ENCODE results near the gene BICC1.

The BICC1 gene, protein sequence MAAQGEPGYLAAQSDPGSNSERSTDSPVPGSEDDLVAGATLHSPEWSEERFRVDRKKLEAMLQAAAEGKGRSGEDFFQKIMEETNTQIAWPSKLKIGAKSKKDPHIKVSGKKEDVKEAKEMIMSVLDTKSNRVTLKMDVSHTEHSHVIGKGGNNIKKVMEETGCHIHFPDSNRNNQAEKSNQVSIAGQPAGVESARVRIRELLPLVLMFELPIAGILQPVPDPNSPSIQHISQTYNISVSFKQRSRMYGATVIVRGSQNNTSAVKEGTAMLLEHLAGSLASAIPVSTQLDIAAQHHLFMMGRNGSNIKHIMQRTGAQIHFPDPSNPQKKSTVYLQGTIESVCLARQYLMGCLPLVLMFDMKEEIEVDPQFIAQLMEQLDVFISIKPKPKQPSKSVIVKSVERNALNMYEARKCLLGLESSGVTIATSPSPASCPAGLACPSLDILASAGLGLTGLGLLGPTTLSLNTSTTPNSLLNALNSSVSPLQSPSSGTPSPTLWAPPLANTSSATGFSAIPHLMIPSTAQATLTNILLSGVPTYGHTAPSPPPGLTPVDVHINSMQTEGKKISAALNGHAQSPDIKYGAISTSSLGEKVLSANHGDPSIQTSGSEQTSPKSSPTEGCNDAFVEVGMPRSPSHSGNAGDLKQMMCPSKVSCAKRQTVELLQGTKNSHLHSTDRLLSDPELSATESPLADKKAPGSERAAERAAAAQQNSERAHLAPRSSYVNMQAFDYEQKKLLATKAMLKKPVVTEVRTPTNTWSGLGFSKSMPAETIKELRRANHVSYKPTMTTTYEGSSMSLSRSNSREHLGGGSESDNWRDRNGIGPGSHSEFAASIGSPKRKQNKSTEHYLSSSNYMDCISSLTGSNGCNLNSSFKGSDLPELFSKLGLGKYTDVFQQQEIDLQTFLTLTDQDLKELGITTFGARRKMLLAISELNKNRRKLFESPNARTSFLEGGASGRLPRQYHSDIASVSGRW

GRCh38 chr10:58512491-58513187 lies at the start of gene BICC1:
BICC1 (plus strand) TSS chr10:58512872; CDS start chr10:58513144, 272 bp downstream.
- no peak for DNase-seq (ENCODE audit: low read depth in 4 of 4, low spot score in 1 of 4)

- no peak for DNase-seq (ENCODE audit: low read depth in 4 of 4, low spot score in 1 of 4)
Measured at GRCh38 chr10:58464956-58465355, 47.7 kb upstream of the BICC1 start.

DNA sequence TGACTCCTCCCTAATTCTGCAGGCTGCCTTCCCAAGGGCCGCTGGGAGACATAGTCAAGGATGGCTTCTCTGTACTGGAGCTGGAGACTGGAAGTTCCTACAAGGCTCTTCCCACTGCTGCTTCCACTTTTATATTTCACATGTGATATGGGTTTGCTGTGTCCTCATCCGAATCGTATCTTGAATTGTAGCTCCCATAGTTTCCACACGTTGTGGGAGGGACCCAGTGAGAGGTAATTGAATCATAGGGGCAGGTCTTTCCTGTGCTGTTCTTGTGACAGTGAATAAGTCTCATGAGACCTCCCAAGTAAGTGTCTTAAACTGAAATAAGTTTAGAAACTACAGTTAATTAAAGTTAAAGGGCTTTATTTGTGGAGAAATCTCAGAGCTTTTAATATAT lies 47.0 kb upstream of the BICC1 start:
- DNase-seq (ENCODE audit: low read depth in 4 of 4, low spot score in 1 of 4): no peak

- DNase-seq (ENCODE audit: low read depth in 4 of 4, low spot score in 1 of 4): no peak
Measured at GRCh38 chr10:58467931-58468635, 44.6 kb upstream of the BICC1 start.

DNA sequence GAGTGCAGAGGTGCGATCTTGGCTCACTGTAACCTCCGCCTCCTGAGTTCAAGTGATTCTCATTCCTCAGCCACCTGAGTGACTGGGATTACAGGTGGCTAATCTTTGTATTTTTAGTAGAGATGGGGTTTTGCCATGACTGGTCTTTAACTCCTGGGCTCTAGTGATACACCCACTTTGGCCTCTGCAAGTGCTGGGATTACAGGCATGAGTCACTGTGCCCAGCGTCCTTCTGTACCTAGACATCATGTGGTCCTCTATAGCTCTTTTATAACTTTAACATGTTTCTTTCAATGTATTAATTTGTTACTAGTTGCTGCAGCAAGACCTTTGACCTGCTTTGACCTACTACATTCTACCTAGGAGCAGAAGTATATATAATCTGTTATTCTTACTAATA lies 38.7 kb upstream of the BICC1 start:
- no peak for DNase-seq (ENCODE audit: low read depth in 4 of 4, low spot score in 1 of 4)

DNA sequence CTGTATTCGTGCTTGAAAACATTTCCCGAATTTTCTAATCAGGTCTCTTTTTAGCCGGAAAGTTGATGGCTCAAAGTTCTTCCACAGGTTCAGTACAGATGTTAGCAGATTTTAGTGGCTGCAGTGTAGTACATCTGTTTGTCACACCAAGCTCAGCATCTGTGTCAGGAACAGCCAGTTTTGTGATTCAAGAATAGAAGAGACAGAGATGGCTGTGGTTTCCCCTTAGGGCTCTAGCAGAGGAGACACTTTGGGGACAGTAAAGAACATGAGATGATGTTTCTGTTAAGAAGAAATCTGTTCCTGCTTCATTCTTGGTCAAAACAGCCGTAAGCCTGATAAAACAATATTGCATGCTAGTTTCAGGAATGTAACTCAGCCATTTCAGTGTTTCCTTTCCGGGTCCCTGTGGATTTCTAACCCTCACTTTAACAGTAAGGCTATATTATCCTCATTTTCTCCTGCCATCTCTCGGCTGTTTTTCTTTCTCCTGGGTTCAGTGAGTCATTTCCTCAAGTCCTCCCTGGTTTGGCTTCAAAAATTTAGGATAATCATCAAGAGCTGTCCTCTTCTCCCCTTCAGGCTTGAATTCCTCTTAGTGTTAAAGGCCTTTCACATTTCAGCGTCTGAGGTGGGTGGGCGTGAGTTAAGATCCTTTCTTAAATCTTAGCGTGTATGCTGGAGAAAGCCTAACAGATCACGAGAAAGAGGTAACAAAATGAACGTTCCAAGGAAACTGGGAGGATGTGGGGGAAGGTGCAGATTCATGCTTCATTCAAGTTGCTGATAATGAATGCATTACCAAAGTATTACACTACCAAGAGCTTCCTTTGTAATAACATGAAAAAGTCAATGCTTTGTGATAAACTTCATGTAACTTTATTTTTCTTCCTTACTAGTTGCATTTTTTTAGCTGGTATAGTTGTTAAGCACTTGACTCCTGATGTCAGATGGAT lies 37.1 kb upstream of the BICC1 start:
- DNase-seq (ENCODE audit: low read depth in 4 of 4, low spot score in 1 of 4): no peak

- no peak for DNase-seq (ENCODE audit: low read depth in 4 of 4, low spot score in 1 of 4)
Measured at GRCh38 chr10:58477122-58477521, 35.5 kb upstream of the BICC1 start.

DNA sequence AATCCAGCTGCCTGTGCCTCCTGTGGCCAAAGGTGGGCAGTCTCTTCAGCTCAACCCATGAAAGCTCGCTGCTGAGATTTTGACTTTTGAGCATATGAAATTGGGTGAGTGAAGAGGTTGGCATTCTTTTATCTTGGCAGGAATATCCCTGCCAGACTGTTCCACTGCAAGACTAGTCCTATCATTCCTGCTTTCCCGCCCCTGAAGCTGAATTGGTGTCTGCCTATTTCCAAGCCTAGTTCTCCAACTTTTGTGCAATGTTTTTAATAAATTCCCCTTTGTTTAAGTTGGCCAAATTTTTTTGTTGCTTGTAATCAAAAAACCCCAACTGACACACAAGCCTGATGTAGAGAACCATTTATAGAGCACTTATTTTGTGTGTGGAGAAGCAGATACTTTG lies 34.8 kb upstream of the BICC1 start:
- DNase-seq (ENCODE audit: low read depth in 4 of 4, low spot score in 1 of 4): no peak

DNA sequence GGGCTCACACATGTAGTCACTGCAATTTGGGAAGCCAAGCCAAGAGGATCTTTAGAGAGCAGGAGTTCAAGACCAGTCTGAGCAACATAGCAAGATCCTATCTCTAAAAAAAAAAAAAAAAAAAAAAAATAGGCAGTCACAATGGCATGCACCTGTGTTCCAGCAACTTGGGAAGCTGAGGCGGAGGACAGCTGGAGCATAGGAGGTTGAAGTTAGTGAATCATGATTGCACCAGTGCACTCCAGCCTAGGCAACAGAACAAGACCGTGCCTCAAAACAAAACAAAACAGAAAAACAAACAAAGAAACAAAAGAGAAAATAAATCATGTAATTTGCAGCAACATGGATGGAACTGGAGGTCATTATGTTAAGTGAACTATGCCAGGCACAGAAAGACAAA lies 33.6 kb upstream of the BICC1 start:
- DNase-seq (ENCODE audit: low read depth in 4 of 4, low spot score in 1 of 4): no peak

DNA sequence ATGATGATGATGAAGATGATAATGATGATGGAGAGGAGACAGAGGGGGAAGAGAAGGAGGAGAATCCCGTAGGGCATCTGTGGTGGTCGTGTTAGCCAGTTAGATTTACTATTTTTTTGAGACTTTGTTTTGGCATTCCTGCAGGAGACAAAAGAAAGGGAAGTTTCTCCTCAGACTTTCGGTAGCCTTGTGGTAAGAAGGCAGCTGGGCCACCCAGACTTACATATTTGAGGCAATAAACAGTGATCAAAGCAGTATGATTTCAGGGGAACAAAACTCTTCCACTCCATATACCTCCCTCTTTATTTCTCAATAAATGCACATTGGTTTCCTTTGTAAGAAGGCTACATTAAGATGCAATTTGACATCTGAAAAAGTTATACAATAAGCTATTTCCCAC lies 32.4 kb upstream of the BICC1 start:
- no peak for DNase-seq (ENCODE audit: low read depth in 4 of 4, low spot score in 1 of 4)

GRCh38 chr10:58481569-58482109 lies 31.0 kb upstream of the BICC1 start:
- no peak for DNase-seq (ENCODE audit: low read depth in 4 of 4, low spot score in 1 of 4)

DNA sequence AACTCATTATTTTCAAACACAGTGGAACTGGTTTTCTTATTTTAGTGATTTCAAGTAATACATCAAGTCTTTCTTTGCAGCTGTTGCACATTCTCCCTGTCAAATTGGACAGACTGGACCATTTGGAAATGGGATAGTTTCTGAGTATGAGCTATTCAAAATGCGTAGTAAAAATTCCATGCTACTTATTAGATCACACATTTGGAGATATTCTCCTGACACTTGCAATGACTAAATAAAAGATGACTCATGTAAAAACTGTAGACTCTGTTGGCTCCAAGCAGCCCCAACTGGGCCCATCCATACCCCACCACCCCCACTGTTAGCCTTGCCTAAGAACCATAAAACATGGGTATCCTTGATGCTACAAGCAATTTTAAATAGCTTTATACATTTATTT lies 25.9 kb upstream of the BICC1 start:
- no peak for DNase-seq (ENCODE audit: low read depth in 4 of 4, low spot score in 1 of 4)

GRCh38 chr10:58488921-58489320 lies 23.8 kb upstream of the BICC1 start:
- no peak for DNase-seq (ENCODE audit: low read depth in 4 of 4, low spot score in 1 of 4)

- no peak for DNase-seq (ENCODE audit: low read depth in 4 of 4, low spot score in 1 of 4)
Measured at GRCh38 chr10:58502956-58503355, 9.7 kb upstream of the BICC1 start.

- DNase-seq (ENCODE audit: low read depth in 4 of 4, low spot score in 1 of 4): no peak
Measured at GRCh38 chr10:58508316-58508715, 4.4 kb upstream of the BICC1 start.

GRCh38 chr10:58511765-58512490 lies 744 bp upstream of the BICC1 start:
- DNase-seq (ENCODE audit: low read depth in 4 of 4, low spot score in 1 of 4): no peak

DNA sequence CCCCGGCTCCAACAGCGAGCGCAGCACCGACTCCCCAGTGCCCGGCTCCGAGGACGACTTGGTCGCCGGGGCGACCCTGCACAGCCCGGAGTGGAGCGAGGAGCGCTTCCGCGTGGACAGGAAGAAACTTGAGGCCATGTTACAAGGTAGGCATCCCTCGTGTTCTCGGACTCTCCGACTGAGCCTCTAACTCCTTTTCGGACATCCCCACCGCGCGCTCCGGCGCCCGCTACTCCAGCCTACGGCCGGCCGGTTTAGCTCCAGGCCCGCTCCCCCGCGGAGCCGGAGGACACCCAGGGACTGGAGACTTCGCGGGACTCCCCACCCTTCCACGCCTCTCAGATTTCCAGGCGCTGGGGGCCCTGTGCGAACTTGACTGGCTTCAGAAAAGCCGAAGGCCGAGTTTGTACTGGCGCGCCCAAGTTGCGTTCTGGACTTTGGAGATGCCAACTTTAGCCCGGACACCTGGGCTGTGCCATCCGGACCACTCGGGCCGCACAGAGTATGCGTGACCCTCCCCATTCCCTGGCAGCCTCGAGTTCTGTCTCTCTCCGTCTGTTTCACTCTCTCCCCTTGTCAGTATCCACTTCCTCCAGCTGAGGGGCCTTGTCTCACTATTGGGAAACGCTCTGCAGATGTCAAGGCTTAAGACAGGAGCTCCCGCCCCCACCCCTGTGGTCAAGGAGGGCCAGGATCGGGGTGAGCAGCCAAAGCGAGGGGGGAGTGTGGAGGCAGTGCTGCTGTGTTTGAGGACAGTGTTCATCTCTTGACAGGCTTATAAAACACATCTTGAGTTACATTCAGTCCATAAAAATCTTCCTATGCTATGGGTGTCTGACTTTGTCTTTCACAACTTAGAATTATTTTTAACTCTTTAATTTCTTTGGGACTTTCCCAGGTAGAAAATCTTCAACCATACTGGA lies 777 bp downstream of the BICC1 start:
- no peak for DNase-seq (ENCODE audit: low read depth in 4 of 4, low spot score in 1 of 4)

All from stimulated activated CD4-positive, alpha-beta T cell treated with anti-CD3 and anti-CD28 coated beads, Interleukin-1b, Interleukin-23, amount 100 ng/mL, for 24 hours (primary cell).